A673 (cell line): ENCODE measurements around the gene CYP4F11. TPM values are rescaled to one million over a fixed set of nuclear protein-coding genes. Genes with fewer than 3 reads are reported as not detected.
"Not testable (repeated sequence)": the region's sequence is repeated elsewhere in the genome, so short reads cannot be mapped to it uniquely, and the experiment has no call there.

ENCODE experiments used
- BruUV-seq: library from RNA; stranded (reverse); fragments of 400-500 nt; replicated peaks from 2 replicates; lab custom pipeline; 2021; lab: Mats Ljungman, UMichigan
- CTCF ChIA-PET: fragments of 300-600 bp; sonication (Branson Sonifier 250); formaldehyde crosslinking; loops from one replicate; lab custom pipeline; 2022; ENCODE audit warnings: antibody characterized with exemption; lab: Charles Lee
- POLR2A ChIA-PET: fragments of 300-600 bp; sonication (Branson Sonifier 250); formaldehyde crosslinking; loops from one replicate; lab custom pipeline; 2022; ENCODE audit warnings: antibody characterized with exemption; ENCODE audit not compliant: low non-redundant PET; lab: Charles Lee
- DNase-seq: peaks from one replicate; pipeline ENCODE4 v3.0.0-alpha.2; 2015; ENCODE audit warnings: low spot score
- H3K27ac ChIP-seq: fragments of 200-600 bp; sonication (generic); 2 replicates; pipeline ENCODE4 v1.5.1; 2016; ENCODE audit warnings: mixed run types, low read depth, mild to moderate bottlenecking, mixed read lengths, antibody characterized with exemption, low read length; ENCODE audit not compliant: poor library complexity, severe bottlenecking
- H3K27me3 ChIP-seq: fragments of 200-600 bp; sonication (generic); replicated peaks from 2 replicates; pipeline ENCODE4 v1.6.1; 2017; ENCODE audit warnings: mixed run types, low read depth, mild to moderate bottlenecking, mixed read lengths, antibody characterized with exemption, low read length; ENCODE audit not compliant: insufficient read depth, poor library complexity
- H3K36me3 ChIP-seq: fragments of 200-600 bp; sonication (generic); 2 replicates; pipeline ENCODE4 v1.6.1; 2016; ENCODE audit warnings: mixed run types, mild to moderate bottlenecking, mixed read lengths, antibody characterized with exemption, low read length; ENCODE audit not compliant: insufficient read depth, poor library complexity, severe bottlenecking
- H3K4me1 ChIP-seq: fragments of 200-600 bp; sonication (generic); 2 replicates; pipeline ENCODE4 v1.6.1; 2017; ENCODE audit warnings: mixed run types, mild to moderate bottlenecking, mixed read lengths, antibody characterized with exemption, low read length; ENCODE audit not compliant: insufficient read depth, poor library complexity, severe bottlenecking
- H3K4me3 ChIP-seq: fragments of 200-600 bp; sonication (generic); 2 replicates; pipeline ENCODE4 v1.5.1; 2016; ENCODE audit warnings: low read depth, mixed run types, mild to moderate bottlenecking, mixed read lengths, low read length; ENCODE audit not compliant: poor library complexity, severe bottlenecking
- H3K9me3 ChIP-seq: fragments of 200-600 bp; sonication (generic); 2 replicates; pipeline ENCODE4 v1.6.1; 2016; ENCODE audit warnings: mixed run types, low read depth, mild to moderate bottlenecking, mixed read lengths, antibody characterized with exemption, low read length; ENCODE audit not compliant: poor library complexity, severe bottlenecking
- EZH2 ChIP-seq: fragments of 200-600 bp; sonication (generic); IDR thresholded peaks from 2 replicates; pipeline ENCODE4 v1.6.1; 2017; ENCODE audit warnings: borderline replicate concordance, low read depth, mild to moderate bottlenecking, mixed read lengths, antibody characterized with exemption, low read length; ENCODE audit not compliant: poor library complexity, severe bottlenecking
- intact Hi-C: fragments of 100-400 bp; cut with micrococcal nuclease; formaldehyde crosslinking; loops from one replicate; pipeline ENCODE4 v1.10.0; 2022; ENCODE audit not compliant: unreplicated experiment
- total RNA-seq: library from RNA; stranded (reverse); gene quantifications from 2 replicates; pipeline ENCODE4 v1.2.3, GENCODE V29; 2021
- TF ChIP-seq, protein P1 (sequence below): fragments of 300-800, 200-600 bp; sonication (generic); conservative IDR thresholded peaks from 2 replicates; pipeline ENCODE4 v1.5.1; 2017; ENCODE audit warnings: low read depth, mild to moderate bottlenecking, antibody characterized with exemption, low read length, moderate library complexity, mixed read lengths

The CYP4F11 gene
- total RNA-seq, 1 experiment from 2014 or later: 0.13 TPM

DNA sequence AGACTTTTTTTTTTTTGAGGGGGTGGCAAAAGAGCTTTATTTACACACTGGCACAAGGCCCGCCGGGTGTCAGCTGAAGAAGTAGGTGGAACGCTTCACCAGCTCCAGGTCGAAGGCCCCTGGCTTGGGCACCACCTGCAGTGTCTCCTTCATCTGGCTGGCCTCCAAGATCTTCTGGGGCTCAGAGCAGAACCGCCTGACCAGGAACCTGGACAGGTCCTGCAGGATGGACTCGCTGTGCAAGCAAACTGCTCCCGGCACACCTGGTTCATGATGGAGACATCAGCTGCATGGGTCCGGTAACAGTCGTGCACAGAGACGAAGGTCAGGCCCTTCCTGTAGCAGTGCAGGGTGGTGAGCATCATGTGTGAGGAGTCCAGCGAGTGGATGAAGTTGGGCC is 32.1 kb downstream of the CYP4F11 start:
- no peaks in the 10 kb centered on the region for H3K4me1 ChIP-seq
- POLR2A ChIA-PET: no interaction called here
- no peak for DNase-seq
- no peak for TF ChIP-seq EZH2
- TF ChIP-seq, protein P1, sequence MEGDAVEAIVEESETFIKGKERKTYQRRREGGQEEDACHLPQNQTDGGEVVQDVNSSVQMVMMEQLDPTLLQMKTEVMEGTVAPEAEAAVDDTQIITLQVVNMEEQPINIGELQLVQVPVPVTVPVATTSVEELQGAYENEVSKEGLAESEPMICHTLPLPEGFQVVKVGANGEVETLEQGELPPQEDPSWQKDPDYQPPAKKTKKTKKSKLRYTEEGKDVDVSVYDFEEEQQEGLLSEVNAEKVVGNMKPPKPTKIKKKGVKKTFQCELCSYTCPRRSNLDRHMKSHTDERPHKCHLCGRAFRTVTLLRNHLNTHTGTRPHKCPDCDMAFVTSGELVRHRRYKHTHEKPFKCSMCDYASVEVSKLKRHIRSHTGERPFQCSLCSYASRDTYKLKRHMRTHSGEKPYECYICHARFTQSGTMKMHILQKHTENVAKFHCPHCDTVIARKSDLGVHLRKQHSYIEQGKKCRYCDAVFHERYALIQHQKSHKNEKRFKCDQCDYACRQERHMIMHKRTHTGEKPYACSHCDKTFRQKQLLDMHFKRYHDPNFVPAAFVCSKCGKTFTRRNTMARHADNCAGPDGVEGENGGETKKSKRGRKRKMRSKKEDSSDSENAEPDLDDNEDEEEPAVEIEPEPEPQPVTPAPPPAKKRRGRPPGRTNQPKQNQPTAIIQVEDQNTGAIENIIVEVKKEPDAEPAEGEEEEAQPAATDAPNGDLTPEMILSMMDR: no peak
- CTCF ChIA-PET: no interaction called here
- BruUV-seq: no TSS peak
- no peaks in the 10 kb centered on the region for H3K36me3 ChIP-seq
- peaks cover 47% of the 10 kb centered on the region for H3K27me3 ChIP-seq
- intact Hi-C loops: no loop called here
- H3K27ac ChIP-seq: no peak overlapping the region
- peaks cover 3% of the 10 kb centered on the region for H3K9me3 ChIP-seq
- H3K4me3 ChIP-seq: no peak overlapping the region

DNA sequence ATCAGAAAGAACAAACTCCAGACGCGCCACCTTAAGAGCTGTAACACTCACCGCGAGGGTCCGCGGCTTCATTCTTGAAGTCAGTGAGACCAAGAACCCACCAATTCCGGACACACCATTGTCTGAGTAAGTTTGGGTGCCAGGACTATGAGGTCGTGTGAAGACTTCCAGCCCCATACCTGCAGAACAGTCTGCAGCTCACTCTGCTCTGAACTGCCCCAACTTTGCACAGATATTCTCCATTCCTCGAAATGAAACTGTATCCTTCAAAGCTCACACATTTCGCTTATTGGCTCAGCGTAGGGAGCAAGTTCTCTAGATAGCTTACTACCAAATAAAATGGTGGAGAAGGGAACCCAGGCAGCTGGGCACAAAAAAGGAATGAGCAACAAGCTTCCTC is 33.8 kb downstream of the CYP4F11 start:
- ChIA-PET POLR2A (no interaction called here), CTCF (no interaction called here)
- intact Hi-C loops: no loop called here
- Histone ChIP-seq H3K4me1 (no peaks in the 10 kb centered on the region), H3K27ac (no peak overlapping the region), H3K27me3 (peaks cover 30% of the 10 kb centered on the region), H3K4me3 (no peak overlapping the region), H3K36me3 (no peaks in the 10 kb centered on the region), H3K9me3 (peaks cover 3% of the 10 kb centered on the region)
- DNase-seq: no peak
- BruUV-seq: no TSS peak
- TF ChIP-seq, protein P1: no peak
- TF ChIP-seq EZH2: no peak

DNA sequence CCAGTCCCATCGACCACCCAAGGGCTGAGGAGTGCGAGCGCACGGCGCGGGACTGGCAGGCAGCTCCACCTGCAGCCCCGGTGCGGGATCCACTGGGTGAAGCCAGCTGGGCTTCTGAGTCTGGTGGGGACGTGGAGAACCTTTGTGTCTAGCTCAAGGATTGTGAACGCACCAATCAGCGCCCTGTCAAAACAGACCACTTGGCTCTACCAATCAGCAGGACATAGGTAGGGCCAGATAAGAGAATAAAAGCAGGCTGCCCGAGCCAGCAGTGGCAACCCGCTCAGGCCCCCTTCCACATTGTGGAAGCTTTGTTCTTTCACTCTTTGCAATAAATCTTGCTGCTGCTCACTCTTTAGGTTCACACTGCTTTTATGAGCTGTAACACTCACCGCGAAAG is 34.3 kb downstream of the CYP4F11 start:
- POLR2A ChIA-PET, H3K9me3 ChIP-seq, BruUV-seq, H3K4me1 ChIP-seq, intact Hi-C loops, H3K4me3 ChIP-seq, CTCF ChIA-PET, DNase-seq, H3K36me3 ChIP-seq, H3K27ac ChIP-seq: not testable (repeated sequence)
- H3K27me3 ChIP-seq: peaks cover 25% of the 10 kb centered on the region

DNA sequence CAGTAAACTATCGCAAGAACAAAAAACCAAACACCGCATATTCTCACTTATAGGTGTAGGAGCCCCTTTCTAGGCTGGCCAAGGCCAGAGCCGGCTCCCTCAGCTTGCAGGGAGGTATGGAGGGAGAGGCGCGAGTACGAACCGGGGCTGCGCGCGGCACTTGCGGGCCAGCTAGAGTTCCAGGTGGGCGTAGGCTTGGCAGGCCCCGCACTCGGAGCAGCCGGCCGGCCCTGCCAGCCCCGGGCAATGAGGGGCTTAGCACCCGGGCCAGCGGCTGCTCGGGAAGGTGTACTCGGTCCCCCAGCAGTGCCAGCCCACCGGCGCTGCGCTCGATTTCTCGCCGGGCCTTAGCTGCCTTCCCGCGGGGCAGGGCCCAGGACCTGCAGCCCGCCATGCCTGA is 34.8 kb downstream of the CYP4F11 start:
- peaks cover 22% of the 10 kb centered on the region for H3K27me3 ChIP-seq
- CTCF ChIA-PET, H3K4me1 ChIP-seq, H3K36me3 ChIP-seq, DNase-seq, H3K4me3 ChIP-seq, H3K27ac ChIP-seq, intact Hi-C loops, H3K9me3 ChIP-seq, BruUV-seq, POLR2A ChIA-PET: not testable (repeated sequence)
